ENCODE measurements around the gene PRLR.

GRCh38 chr5:35012796-35013195 is 217.5 kb downstream of the PRLR start:
- TF ChIP-seq TBP (IDR thresholded peaks at IDR 0.05; ENCODE audit: low read depth, low read length) (no peak), RAD21 (IDR thresholded peaks at IDR 0.05 in 1 of 2, conservative IDR thresholded peaks at IDR 0.05 in 1 of 2; ENCODE audit: low read depth in 2 of 2, low read length in 2 of 2) (no peak), ASH2L (IDR thresholded peaks at IDR 0.05; ENCODE audit: low read length) (no peak), SRF (IDR thresholded peaks at IDR 0.05; ENCODE audit: low read depth, low read length) (no peak), POLR2A (IDR thresholded peaks at IDR 0.05; ENCODE audit: control extremely low read depth in 1 of 2, low read depth in 2 of 2, low read length in 2 of 2) (no peak), YY1 (IDR thresholded peaks at IDR 0.05; ENCODE audit: low read depth, low read length) (no peak), RFX5 (IDR thresholded peaks at IDR 0.05; ENCODE audit: borderline replicate concordance, low read depth, low read length) (no peak), SUZ12 (IDR thresholded peaks at IDR 0.05; ENCODE audit: low read length) (no peak)
